Neural cell (in vitro differentiated cells): ENCODE results near the gene CIAPIN1. TPM values are rescaled to one million over a fixed set of nuclear protein-coding genes. Genes with fewer than 3 reads are reported as not detected.

Source experiments
- H2AFZ ChIP-seq: fragments of 200-600, 300-800 bp; sonication (generic), shearing (Covaris generic); 2 replicates; pipeline ENCODE4 v1.6.0; 2014; ENCODE audit warnings: low read depth, mild to moderate bottlenecking, antibody characterized with exemption, low read length, moderate library complexity
- H3F3A ChIP-seq: fragments of 200-600 bp; shearing (Covaris generic); 2 replicates; pipeline ENCODE4 v1.6.1; 2016; ENCODE audit warnings: mild to moderate bottlenecking, moderate library complexity, mixed read lengths, antibody characterized with exemption, low read length; ENCODE audit not compliant: insufficient read depth, poor library complexity, severe bottlenecking
- H3K27ac ChIP-seq: fragments of 200-600, 300-800 bp; sonication (generic), shearing (Covaris generic); 2 replicates; pipeline ENCODE4 v1.5.1; 2014; ENCODE audit warnings: mild to moderate bottlenecking, low read length, moderate library complexity
- H3K27me3 ChIP-seq: fragments of 300-800, 200-600 bp; sonication (generic), shearing (Covaris generic); 2 replicates; pipeline ENCODE4 v1.6.0; 2014; ENCODE audit warnings: mild to moderate bottlenecking, low read depth, low read length, moderate library complexity; ENCODE audit not compliant: insufficient read depth
- H3K36me3 ChIP-seq: fragments of 300-800, 200-600 bp; sonication (generic), shearing (Covaris generic); 2 replicates; pipeline ENCODE4 v1.5.1; 2014; ENCODE audit warnings: mild to moderate bottlenecking, antibody characterized with exemption, low read length, moderate library complexity; ENCODE audit not compliant: insufficient read depth
- H3K4me2 ChIP-seq: fragments of 300-800, 200-600 bp; sonication (generic), shearing (Covaris generic); 2 replicates; pipeline ENCODE4 v1.6.0; 2014; ENCODE audit warnings: mild to moderate bottlenecking, low read length
- H3K4me3 ChIP-seq: fragments of 300-800, 200-600 bp; sonication (generic), shearing (Covaris generic); 2 replicates; pipeline ENCODE4 v1.5.1; 2014; ENCODE audit warnings: mild to moderate bottlenecking, low read length, moderate library complexity
- H3K79me2 ChIP-seq: fragments of 200-600 bp; shearing (Covaris generic); replicated peaks from 2 replicates; pipeline ENCODE4 v1.6.0; 2014; ENCODE audit warnings: mild to moderate bottlenecking, low read length, moderate library complexity; ENCODE audit not compliant: insufficient read depth
- H3K9ac ChIP-seq: fragments of 300-800, 200-600 bp; sonication (generic), shearing (Covaris generic); 2 replicates; pipeline ENCODE4 v1.6.1; 2016; ENCODE audit warnings: mild to moderate bottlenecking, low read length, mixed read lengths
- H3K9me2 ChIP-seq: fragments of 200-600 bp; shearing (Covaris generic); 2 replicates; pipeline ENCODE4 v1.6.1; 2016; ENCODE audit warnings: mild to moderate bottlenecking, low read length, mixed read lengths; ENCODE audit not compliant: insufficient read depth
- H3K9me3 ChIP-seq: fragments of 200-600, 300-800 bp; sonication (generic), shearing (Covaris generic); 2 replicates; pipeline ENCODE4 v1.6.1; 2016; ENCODE audit warnings: mild to moderate bottlenecking, mixed run types, low read length, moderate library complexity, mixed read lengths
- H4K20me1 ChIP-seq: fragments of 200-600 bp; shearing (Covaris generic); 2 replicates; pipeline ENCODE4 v1.6.1; 2016; ENCODE audit warnings: mild to moderate bottlenecking, mixed run types; ENCODE audit not compliant: insufficient read depth
- EP300 ChIP-seq: fragments of 450-650 bp; conservative IDR thresholded peaks from 2 replicates; pipeline ENCODE4 v1.6.1; 2014; ENCODE audit warnings: antibody characterized with exemption, mild to moderate bottlenecking, moderate library complexity; ENCODE audit not compliant: poor library complexity, severe bottlenecking
- EZH2 ChIP-seq: fragments of 200-600, 300-800 bp; shearing (Covaris generic), sonication (generic); IDR thresholded peaks from 2 replicates; pipeline ENCODE4 v1.6.1; 2014; ENCODE audit warnings: antibody characterized with exemption, low read length, borderline replicate concordance, mild to moderate bottlenecking; ENCODE audit not compliant: insufficient read depth, poor library complexity, severe bottlenecking
- MXI1 ChIP-seq: fragments of 450-650 bp; conservative IDR thresholded peaks from 2 replicates; pipeline ENCODE4 v1.6.1; 2014; ENCODE audit warnings: antibody characterized with exemption, mild to moderate bottlenecking; ENCODE audit not compliant: poor library complexity, severe bottlenecking
- POLR2AphosphoS5 ChIP-seq: IDR thresholded peaks from 2 replicates; pipeline ENCODE4 v1.6.1; 2012
- RAD21 ChIP-seq: fragments of 450-650 bp; conservative IDR thresholded peaks from 2 replicates; pipeline ENCODE4 v1.6.1; 2014; ENCODE audit warnings: antibody characterized with exemption, mild to moderate bottlenecking, moderate library complexity
- SMC3 ChIP-seq: fragments of 450-650 bp; conservative IDR thresholded peaks from 2 replicates; pipeline ENCODE4 v1.6.1; 2014; ENCODE audit warnings: antibody characterized with exemption, mild to moderate bottlenecking, moderate library complexity; ENCODE audit not compliant: poor library complexity
- TAF1 ChIP-seq: IDR thresholded peaks from 2 replicates; pipeline ENCODE4 v1.6.1; 2012; ENCODE audit warnings: low read depth
- polyA plus RNA-seq: library from polyadenylated mRNA; depleted of rRNA; stranded (reverse); fragments of >200 nt; gene quantifications from 2 replicates; pipeline ENCODE4 v1.2.3, GENCODE V29; 2014
- TF ChIP-seq, protein P1 (sequence below): IDR thresholded peaks from 2 replicates; pipeline ENCODE4 v1.6.1; 2012; ENCODE audit warnings: borderline replicate concordance
- TF ChIP-seq, protein P2 (sequence below): fragments of 450-650 bp; IDR thresholded peaks from 2 replicates; pipeline ENCODE4 v1.5.1; 2014; ENCODE audit warnings: antibody characterized with exemption, mild to moderate bottlenecking, moderate library complexity; ENCODE audit not compliant: poor library complexity, severe bottlenecking

CIAPIN1 gene
- polyA plus RNA-seq, 1 donor from 2014 or later, result 117 TPM

- Histone ChIP-seq H3K36me3 (no peaks in the 10 kb centered on the region), H3K4me2 (no peak overlapping the region), H3F3A (no peaks in the 10 kb centered on the region), H3K4me3 (no peak overlapping the region), H3K9me3 (no peaks in the 10 kb centered on the region), H3K27me3 (no peaks in the 10 kb centered on the region), H4K20me1 (no peaks in the 10 kb centered on the region), H2AFZ (no peak overlapping the region), H3K9me2 (no peaks in the 10 kb centered on the region), H3K27ac (no peak overlapping the region), H3K9ac (no peak overlapping the region), H3K79me2 (no peaks in the 10 kb centered on the region)
- no peak for TF ChIP-seq TAF1
- no peak for TF ChIP-seq EZH2
- TF ChIP-seq EP300, result no peak
- TF ChIP-seq, protein P1, sequence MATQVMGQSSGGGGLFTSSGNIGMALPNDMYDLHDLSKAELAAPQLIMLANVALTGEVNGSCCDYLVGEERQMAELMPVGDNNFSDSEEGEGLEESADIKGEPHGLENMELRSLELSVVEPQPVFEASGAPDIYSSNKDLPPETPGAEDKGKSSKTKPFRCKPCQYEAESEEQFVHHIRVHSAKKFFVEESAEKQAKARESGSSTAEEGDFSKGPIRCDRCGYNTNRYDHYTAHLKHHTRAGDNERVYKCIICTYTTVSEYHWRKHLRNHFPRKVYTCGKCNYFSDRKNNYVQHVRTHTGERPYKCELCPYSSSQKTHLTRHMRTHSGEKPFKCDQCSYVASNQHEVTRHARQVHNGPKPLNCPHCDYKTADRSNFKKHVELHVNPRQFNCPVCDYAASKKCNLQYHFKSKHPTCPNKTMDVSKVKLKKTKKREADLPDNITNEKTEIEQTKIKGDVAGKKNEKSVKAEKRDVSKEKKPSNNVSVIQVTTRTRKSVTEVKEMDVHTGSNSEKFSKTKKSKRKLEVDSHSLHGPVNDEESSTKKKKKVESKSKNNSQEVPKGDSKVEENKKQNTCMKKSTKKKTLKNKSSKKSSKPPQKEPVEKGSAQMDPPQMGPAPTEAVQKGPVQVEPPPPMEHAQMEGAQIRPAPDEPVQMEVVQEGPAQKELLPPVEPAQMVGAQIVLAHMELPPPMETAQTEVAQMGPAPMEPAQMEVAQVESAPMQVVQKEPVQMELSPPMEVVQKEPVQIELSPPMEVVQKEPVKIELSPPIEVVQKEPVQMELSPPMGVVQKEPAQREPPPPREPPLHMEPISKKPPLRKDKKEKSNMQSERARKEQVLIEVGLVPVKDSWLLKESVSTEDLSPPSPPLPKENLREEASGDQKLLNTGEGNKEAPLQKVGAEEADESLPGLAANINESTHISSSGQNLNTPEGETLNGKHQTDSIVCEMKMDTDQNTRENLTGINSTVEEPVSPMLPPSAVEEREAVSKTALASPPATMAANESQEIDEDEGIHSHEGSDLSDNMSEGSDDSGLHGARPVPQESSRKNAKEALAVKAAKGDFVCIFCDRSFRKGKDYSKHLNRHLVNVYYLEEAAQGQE, result no peak
- no peak for TF ChIP-seq SMC3
- TF ChIP-seq, protein P2, sequence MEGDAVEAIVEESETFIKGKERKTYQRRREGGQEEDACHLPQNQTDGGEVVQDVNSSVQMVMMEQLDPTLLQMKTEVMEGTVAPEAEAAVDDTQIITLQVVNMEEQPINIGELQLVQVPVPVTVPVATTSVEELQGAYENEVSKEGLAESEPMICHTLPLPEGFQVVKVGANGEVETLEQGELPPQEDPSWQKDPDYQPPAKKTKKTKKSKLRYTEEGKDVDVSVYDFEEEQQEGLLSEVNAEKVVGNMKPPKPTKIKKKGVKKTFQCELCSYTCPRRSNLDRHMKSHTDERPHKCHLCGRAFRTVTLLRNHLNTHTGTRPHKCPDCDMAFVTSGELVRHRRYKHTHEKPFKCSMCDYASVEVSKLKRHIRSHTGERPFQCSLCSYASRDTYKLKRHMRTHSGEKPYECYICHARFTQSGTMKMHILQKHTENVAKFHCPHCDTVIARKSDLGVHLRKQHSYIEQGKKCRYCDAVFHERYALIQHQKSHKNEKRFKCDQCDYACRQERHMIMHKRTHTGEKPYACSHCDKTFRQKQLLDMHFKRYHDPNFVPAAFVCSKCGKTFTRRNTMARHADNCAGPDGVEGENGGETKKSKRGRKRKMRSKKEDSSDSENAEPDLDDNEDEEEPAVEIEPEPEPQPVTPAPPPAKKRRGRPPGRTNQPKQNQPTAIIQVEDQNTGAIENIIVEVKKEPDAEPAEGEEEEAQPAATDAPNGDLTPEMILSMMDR, result no peak
- no peak for TF ChIP-seq MXI1
- TF ChIP-seq RAD21, result no peak
- TF ChIP-seq POLR2AphosphoS5, result no peak
Measured at GRCh38 chr16:57391708-57392107, 55.5 kb downstream of the CIAPIN1 start.

GRCh38 chr16:57391300-57391699 is 55.9 kb downstream of the CIAPIN1 start:
- Histone ChIP-seq H3F3A (no peaks in the 10 kb centered on the region), H3K9me3 (no peaks in the 10 kb centered on the region), H3K9me2 (no peaks in the 10 kb centered on the region), H2AFZ (no peak overlapping the region), H3K27ac (no peak overlapping the region), H4K20me1 (no peaks in the 10 kb centered on the region), H3K27me3 (no peaks in the 10 kb centered on the region), H3K9ac (no peak overlapping the region), H3K4me2 (no peak overlapping the region), H3K36me3 (no peaks in the 10 kb centered on the region), H3K79me2 (no peaks in the 10 kb centered on the region), H3K4me3 (no peak overlapping the region)
- TF ChIP-seq, protein P1, result no peak
- TF ChIP-seq EZH2 (no peak), POLR2AphosphoS5 (no peak), TAF1 (no peak), SMC3 (no peak), RAD21 (no peak), EP300 (no peak), MXI1 (no peak)
- TF ChIP-seq, protein P2, result no peak
